Measurements from ENCODE around the gene PCSK5.

- no peak for TF ChIP-seq CTCF (IDR thresholded peaks at IDR 0.05)
- TF ChIP-seq POLR2A (IDR thresholded peaks at IDR 0.05), result no peak
Measured at GRCh38 chr9:76405868-76406267, 515.4 kb downstream of the PCSK5 start.

Data from right lobe of liver (tissue), 4 donors.